ENCODE measurements around the gene TMEM151A.

Gene TMEM151A

DNA sequence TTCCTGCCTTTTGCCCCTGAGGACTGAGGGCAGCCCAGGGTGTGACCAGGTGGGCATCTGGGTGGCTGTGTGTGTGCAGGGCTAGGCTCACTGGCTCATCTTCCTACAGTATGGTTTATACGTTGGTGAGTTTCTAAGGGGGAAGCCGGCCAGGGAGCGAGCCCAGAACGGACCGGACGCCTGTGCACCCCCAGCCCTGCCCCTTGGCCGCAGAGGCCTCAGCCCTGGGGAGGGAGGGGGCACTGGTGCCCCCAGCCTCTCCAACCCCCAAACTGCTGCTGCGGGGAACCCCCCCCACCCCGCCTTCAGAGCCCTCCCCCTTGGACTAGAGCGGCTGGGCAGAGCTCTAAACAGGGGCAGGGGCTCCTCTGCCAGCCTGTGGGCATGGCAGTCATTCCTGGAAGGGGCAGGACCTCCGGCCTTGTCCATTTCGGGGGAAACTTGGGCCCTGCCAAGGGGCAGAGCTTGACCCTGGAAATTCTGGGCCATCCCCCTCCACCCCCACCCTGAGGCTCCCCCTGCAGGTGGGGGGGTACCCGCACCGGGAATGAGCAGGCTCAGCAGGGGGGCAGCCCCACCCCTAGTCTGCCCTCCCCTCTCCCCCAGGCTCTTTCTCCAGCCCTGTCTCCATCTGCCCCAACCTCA lies 8.1 kb upstream of the TMEM151A start:
- DNase-seq (ENCODE audit: low read depth in 3 of 3): no peak

- no peak for DNase-seq (ENCODE audit: low read depth in 3 of 3)
These were observed 7.1 kb upstream of the TMEM151A start for GRCh38 chr11:66284526-66285078.

DNA sequence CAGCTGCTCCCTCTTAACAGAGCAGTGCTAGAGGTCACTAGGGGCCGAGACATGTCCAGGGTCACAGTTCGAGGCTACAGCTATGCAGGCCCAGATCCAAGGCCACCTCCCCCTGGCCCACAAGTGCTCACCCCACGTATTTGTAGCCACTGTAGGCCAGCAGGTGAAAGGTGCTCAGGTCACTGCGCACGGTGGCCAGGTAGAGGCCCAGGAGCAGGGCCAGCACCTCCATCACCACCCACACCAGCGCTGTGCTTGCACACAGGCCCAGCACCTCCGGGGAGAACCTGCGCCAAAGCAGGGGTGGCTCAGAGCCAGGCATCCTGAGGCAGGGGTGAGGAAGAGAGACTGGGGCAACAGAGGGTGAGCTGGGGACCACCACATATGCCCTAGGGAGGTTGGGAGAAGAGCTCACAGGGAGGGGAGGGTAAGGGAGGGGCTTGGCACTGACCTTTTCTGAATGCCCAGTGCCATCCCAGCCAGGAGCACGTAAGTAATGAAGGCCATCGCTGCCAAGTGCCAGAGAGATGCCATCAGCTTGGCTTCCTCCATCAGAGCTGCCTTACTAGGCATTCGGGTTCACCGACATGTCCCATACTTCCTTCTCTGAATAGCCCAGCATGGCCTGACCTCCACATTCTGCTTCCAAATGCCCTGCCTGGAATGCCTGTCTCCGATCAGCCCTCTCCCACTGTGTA lies 6.3 kb upstream of the TMEM151A start:
- no peak for DNase-seq (ENCODE audit: low read depth in 3 of 3)

- no peak for DNase-seq (ENCODE audit: low read depth in 3 of 3)
These were observed 5.0 kb upstream of the TMEM151A start for GRCh38 chr11:66286699-66287098.

DNA sequence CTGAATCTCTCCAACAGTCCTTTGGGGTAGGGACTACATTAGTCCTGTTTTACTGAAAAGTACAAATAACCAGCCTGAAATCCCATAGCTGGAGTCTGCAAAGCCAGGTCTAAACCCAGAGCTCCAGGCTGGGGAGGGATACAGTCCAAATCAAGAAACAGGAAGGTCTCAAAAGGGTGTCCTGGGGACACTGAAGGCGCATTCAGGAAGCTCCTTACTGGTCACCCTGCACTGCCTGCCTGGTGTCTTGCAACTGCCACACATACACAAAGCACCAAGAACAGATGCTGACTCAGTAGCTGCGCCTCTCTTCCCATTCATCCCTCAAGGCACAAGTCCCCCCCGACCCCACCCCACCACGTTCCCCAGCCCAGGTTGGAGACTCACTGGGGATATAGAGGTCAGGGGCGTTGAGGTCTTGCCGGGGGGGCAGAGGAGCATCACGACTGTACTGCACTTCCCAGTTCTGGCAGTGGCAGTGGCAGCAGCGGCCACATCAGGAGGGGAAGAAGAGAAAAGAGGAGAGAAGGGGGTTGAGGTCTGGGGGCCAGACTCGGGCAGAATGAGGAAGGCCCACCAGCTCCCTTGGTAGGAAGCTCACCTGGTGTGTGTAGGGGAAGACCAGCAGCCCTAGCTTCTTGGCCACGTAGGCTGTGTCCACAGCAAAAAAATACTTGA lies 4.3 kb upstream of the TMEM151A start:
- DNase-seq (ENCODE audit: low read depth in 3 of 3): no peak

- DNase-seq (ENCODE audit: low read depth in 3 of 3): no peak
These were observed 3.6 kb upstream of the TMEM151A start for GRCh38 chr11:66287889-66288670.

DNA sequence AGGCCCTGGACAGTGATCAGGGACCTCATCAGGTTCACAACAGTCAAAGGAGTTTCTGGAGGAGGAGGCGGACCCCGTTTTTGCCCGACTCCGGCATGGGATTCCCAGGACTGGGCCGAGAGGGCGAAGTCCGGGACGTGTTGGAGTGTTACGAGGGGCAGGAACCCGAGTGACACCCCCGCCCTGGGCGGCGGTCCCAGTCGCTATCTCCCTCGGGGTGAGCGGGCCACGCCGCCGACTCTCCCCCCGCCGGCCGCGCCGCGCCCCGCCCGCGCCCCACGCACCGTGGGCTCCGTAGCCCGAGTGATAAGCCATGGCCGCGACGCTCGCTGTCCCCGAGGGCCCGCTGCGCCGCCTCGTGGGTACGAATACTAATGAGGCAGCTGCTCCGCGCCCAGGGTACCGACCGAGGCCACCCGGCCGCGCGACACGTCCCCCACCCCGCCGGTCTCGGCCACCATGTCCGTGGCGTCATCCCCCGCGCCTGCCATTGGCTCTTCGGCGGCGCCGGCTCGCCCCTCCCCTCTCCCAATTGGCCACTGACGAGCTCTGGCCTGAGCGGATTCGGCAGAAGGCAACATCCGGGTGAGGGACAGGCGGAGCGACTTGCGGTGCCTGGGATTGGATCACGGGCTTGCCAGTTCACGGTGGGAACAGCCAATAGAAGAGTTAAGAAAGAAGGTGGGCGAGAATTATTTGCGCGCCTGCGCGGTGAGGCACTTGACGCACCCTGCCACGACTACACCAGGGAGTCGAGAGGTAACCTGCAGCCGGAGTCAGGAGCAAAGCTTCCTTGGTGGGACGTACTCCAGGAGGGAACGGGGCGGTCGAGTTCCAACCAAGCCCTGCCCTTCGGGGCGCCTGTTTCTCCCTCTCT lies 2.8 kb upstream of the TMEM151A start, which contains the start of gene YIF1A:
TSS of gene YIF1A (minus strand) at position 473 of the 877 bp plus-strand sequence. CDS start at position 315, 158 bp downstream.
- peak; percentile 91 to 99 (median 97) for DNase-seq (ENCODE audit: low read depth in 3 of 3)

DNA sequence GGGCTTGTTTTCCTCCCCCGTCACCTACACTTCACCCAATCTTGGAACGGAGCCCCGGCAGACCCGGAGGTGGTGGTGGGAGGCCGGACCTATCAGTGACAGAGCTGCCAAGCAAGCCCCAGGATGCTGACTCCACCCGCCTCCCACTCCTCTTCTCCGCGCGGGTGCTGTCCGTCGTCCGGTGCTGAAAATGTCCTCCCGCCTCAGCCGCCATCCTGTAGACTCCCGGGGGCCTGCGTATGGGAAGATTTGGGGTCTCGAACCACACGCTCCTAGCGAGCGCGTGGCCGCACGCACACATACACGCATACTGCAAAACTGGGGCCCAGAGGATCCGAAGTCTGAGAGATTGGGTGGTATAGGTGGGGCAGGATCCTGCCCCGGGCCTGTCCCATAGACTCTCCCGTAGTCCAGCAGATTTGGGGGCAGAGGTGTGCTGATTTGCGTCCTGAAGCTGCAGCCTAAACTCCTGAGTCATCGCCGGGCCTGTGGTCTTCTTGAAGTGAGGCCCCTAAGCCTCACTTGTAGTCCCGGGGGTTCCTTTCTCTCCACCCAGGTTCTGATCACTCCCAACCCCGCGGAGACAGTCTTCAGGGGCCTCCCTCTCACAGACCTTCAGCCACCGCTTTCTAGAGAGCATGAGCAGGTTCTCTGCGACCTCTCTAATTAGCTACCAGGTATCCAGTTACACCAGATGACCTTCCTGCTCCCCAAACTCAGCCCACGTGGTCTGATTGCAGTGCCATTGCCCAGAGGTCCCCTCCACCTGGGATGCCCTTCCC lies 2.0 kb upstream of the TMEM151A start:
- peak; percentile 61 to 80 (median 74) for DNase-seq (ENCODE audit: low read depth in 3 of 3)

GRCh38 chr11:66290330-66290621 lies 1.4 kb upstream of the TMEM151A start:
- DNase-seq (ENCODE audit: low read depth in 3 of 3): no peak

GRCh38 chr11:66291303-66291705 lies 390 bp upstream of the TMEM151A start:
- DNase-seq (ENCODE audit: low read depth in 3 of 3): no peak

DNA sequence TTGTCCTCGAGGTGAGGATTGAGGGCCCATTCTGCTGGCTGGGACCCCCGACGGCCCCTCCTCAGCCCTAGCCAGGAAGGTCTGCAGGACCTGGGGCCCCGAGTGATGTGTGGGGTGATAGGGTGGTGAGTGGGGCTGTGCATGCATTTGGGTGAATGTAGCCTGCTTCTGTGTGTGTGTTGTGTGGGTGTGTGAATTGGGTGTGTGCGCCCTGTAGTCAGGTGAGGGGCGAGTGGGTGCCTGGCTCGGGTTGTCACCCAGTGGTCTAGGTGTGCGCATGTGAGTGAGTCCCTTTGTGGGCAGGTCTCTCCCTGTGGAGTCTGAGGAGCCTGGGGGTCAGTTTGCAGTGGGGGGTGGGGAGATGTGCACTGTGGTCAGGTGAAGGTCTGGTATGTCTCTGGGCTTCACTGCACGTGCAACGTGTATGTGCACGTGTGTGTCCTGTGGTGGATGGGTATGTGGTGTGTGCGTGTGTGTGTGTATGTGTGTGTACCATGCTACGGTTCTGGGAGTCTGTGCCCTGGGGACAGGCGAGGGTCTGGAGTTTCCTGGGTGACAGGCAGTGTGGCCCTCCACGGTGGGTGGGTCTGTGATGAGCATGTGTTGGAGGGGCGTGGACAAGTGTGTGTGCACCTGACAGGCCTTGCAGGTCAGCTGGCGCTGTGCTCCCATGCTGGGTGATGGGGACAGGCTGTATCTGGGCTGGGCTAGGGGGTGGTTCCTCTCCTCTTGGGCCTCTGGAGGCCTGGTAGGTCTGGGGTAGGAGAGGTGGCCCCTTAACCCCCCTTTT lies 1.0 kb downstream of the TMEM151A start:
- no peak for DNase-seq (ENCODE audit: low read depth in 3 of 3)

- no peak for DNase-seq (ENCODE audit: low read depth in 3 of 3)
These were observed 1.7 kb downstream of the TMEM151A start for GRCh38 chr11:66293352-66293751.

DNA sequence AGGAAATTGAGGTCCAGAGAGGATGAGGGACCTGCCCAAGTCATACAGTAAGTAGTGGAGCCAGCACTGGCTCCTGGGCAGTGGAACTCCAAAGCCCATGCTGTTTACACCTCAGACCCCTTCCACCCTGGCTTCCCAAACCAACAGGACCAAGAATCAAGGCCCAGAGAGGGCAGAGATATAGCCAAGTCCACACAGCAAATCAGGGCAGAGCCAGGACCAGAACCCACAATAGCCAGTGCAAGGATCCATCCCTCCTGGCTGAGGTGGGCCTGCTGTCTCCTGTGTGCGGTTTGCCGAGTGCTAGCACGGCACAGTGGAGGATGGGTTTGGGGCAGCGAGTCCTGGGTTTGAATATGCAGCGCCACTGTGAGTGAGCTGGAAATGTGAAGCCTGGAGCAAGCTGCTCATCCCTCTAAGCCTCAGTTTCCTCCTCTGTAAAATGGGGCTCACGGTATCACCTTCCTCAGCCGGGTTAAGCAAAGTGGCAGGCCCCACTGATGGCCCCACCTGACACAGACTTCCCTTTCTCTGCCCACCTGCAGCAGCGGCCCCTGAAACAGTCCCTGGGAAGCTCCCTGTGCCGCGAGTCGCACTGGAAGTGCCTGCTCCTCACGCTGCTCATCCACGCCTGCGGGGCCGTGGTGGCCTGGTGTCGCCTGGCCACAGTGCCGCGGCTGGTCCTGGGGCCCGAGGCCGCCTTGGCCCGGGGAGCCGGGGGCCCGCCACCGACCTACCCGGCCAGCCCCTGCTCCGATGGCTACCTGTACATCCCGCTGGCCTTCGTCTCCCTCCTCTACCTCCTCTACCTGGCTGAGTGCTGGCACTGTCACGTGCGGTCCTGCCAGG lies 2.3 kb downstream of the TMEM151A start:
- DNase-seq (ENCODE audit: low read depth in 3 of 3): no peak

DNA sequence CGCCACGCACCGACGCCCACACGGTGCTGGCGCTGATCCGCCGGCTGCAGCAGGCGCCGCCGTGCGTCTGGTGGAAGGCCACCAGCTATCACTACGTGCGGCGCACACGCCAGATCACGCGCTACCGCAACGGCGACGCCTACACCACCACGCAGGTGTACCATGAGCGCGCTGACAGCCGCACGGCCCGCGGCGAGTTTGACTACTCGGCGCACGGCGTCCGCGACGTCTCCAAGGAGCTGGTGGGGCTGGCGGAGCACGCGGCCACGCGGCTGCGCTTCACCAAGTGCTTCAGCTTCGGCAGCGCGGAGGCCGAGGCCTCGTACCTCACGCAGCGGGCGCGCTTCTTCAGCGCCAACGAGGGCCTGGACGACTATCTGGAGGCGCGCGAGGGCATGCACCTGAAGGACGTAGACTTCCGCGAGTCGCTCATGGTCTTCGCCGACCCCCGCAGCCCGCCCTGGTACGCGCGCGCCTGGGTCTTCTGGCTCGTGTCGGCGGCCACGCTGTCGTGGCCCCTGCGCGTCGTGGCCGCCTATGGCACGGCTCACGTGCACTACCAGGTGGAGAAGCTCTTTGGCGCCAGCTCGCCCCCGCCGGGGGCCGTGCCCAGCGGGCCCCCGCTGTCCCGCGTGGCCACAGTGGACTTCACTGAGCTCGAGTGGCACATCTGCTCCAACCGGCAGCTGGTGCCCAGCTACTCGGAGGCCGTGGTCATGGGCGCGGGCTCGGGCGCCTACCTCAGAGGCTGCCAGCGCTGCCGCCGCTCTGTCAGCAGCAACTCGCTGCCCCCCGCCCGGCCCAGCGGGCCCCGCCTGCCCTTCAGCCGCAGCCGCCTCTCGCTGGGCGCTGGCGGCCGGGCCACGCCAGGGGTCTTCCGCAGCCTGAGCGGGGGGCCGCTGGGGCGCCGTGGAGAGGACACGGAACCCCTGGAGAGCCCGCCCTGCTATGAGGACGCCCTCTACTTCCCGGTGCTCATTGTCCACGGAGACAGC lies 3.2 kb downstream of the TMEM151A start:
- no peak for DNase-seq (ENCODE audit: low read depth in 3 of 3)

DNA sequence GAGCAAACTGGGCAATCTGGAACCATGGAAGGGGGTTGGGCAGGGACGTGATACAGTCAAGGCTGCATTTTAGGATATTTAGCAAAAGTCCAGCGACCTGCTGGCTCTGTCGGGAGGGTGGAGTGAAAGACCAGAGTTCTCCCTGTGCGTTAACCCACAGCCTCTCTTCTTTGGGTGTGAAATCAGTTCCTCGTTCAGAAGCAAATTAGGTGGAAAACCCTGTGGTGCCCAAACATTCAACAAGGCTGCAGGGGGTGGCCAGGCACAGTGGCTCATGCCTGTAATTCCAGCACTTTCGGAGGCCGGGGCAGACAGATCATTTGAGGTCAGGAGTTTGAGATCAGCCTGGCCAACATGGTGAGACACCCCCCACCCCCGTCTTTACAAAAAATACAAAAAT lies 5.9 kb downstream of the TMEM151A start:
- no peak for DNase-seq (ENCODE audit: low read depth in 3 of 3)

- DNase-seq (ENCODE audit: low read depth in 3 of 3): no peak
These were observed 7.5 kb downstream of the TMEM151A start for GRCh38 chr11:66299186-66299585.

GRCh38 chr11:66302656-66303055 lies 11.0 kb downstream of the TMEM151A start:
- DNase-seq (ENCODE audit: low read depth in 3 of 3): no peak

Measured in stimulated activated CD4-positive, alpha-beta T cell treated with anti-CD3 and anti-CD28 coated beads, TNF-alpha, amount 100 ng/mL, for 24 hours (primary cell).